GM12878 (cell line): Measurements from ENCODE around the gene TGFBR3.

ENCODE experiments used
- CBFB ChIP-seq: IDR thresholded peaks from 2 replicates; pipeline ENCODE4 v1.6.1; 2016; ENCODE audit warnings: antibody characterized with exemption, low read depth
- CREB1 ChIP-seq: IDR thresholded peaks from 2 replicates; pipeline ENCODE4 v1.6.1; 2012; ENCODE audit warnings: low read depth, mild to moderate bottlenecking, inconsistent platforms
- EGR1 ChIP-seq, 2 experiments: IDR thresholded peaks; 1 replicate in 1 of 2; 2 replicates in 1 of 2; pipeline ENCODE4 v1.6.1; 2011 to 2012; ENCODE audit warnings: low read depth in 2 of 2, low read length in 2 of 2, borderline replicate concordance in 1 of 2, mild to moderate bottlenecking in 1 of 2, moderate library complexity in 1 of 2
- FOS ChIP-seq: IDR thresholded peaks from 3 replicates; pipeline ENCODE4 v1.6.1; 2011; ENCODE audit warnings: borderline replicate concordance; ENCODE audit not compliant: insufficient read length; ENCODE audit errors: extremely low read depth
- MYC ChIP-seq: IDR thresholded peaks from 2 replicates; pipeline ENCODE4 v1.6.1; 2011; ENCODE audit warnings: mild to moderate bottlenecking, low read length, moderate library complexity, inconsistent platforms; ENCODE audit not compliant: insufficient read depth, insufficient replicate concordance, insufficient read length, severe bottlenecking
- SIN3A ChIP-seq: IDR thresholded peaks from 2 replicates; pipeline ENCODE4 v1.6.1; 2012; ENCODE audit warnings: low read depth, low read length, improper control_type of control experiment
- TF ChIP-seq, protein P1 (sequence below): IDR thresholded peaks from 2 replicates; pipeline ENCODE4 v1.6.1; 2011; ENCODE audit warnings: borderline replicate concordance, low read depth, mild to moderate bottlenecking, moderate library complexity, mixed read lengths, low read length; ENCODE audit not compliant: insufficient read depth; ENCODE audit errors: extremely low read length
- TF ChIP-seq, protein P2 (sequence below), 3 experiments: IDR thresholded peaks in 2 of 3; conservative IDR thresholded peaks in 1 of 3; 2 replicates each; pipeline ENCODE4 v1.5.1; 2011; ENCODE audit warnings: low read depth in 3 of 3, low read length in 3 of 3, mild to moderate bottlenecking in 3 of 3, control low read depth in 2 of 3, moderate library complexity in 2 of 3, inconsistent platforms in 1 of 3, mixed read lengths in 1 of 3; ENCODE audit not compliant: control insufficient read depth in 2 of 3, insufficient read depth in 1 of 3; ENCODE audit errors: extremely low read depth in 1 of 3
- TF ChIP-seq, protein P3 (sequence below): IDR thresholded peaks from 2 replicates; pipeline ENCODE4 v1.6.1; 2011; ENCODE audit warnings: borderline replicate concordance, low read depth, mild to moderate bottlenecking, moderate library complexity, low read length; ENCODE audit not compliant: insufficient read depth, poor library complexity, severe bottlenecking
- TF ChIP-seq, protein P4 (sequence below): IDR thresholded peaks from 2 replicates; pipeline ENCODE4 v1.6.1; 2011; ENCODE audit warnings: low read depth, mild to moderate bottlenecking, low read length, moderate library complexity, borderline replicate concordance; ENCODE audit errors: extremely low read depth

DNA sequence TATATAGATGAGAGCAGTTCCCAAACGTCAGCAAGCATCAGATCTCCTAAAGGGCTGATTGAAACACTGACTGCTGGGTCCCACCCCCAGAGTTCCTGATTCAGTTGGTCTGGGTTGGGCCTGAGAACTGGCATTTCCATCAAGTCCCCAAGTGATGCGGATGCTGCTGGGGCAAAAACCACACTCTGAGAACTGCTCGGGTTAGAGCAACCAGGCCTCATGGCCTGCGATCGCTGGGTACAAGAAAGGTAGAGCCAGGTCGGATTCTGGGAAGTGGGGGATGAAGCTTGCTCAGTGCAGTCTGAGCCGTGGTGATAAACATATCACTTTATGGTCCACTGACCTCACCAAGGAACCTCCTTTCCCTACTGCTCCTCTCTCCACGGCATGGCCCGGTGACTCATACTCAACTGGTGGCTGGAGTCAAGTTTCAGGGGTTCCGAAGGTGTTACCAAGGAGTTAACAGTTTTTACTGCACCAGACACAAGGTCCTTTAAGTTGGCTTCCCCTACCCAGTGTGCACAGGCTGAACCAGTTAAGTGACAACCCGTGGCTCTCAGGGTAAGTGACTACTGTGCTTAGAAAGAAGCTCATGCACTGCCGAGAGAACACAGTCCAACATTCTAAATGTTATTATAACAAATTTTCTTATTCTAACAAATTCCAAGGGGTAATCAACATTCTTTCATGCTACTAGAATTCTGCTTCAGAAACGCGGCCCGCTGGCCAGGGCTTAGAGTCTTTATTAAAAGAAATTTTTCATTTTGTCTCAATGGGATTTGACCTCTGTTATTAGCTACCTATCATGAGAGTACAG is 153.5 kb downstream of the TGFBR3 start:
- TF ChIP-seq MYC (no peak), EGR1 (IDR thresholded peaks at IDR 0.05; ENCODE audit: borderline replicate concordance in 1 of 2, low read depth in 2 of 2, low read length in 2 of 2) (no peak), FOS (no peak), SIN3A (no peak), CBFB (no peak), CREB1 (no peak)
- TF ChIP-seq, protein P1, sequence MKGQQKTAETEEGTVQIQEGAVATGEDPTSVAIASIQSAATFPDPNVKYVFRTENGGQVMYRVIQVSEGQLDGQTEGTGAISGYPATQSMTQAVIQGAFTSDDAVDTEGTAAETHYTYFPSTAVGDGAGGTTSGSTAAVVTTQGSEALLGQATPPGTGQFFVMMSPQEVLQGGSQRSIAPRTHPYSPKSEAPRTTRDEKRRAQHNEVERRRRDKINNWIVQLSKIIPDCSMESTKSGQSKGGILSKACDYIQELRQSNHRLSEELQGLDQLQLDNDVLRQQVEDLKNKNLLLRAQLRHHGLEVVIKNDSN, result no peak
- TF ChIP-seq, protein P2, sequence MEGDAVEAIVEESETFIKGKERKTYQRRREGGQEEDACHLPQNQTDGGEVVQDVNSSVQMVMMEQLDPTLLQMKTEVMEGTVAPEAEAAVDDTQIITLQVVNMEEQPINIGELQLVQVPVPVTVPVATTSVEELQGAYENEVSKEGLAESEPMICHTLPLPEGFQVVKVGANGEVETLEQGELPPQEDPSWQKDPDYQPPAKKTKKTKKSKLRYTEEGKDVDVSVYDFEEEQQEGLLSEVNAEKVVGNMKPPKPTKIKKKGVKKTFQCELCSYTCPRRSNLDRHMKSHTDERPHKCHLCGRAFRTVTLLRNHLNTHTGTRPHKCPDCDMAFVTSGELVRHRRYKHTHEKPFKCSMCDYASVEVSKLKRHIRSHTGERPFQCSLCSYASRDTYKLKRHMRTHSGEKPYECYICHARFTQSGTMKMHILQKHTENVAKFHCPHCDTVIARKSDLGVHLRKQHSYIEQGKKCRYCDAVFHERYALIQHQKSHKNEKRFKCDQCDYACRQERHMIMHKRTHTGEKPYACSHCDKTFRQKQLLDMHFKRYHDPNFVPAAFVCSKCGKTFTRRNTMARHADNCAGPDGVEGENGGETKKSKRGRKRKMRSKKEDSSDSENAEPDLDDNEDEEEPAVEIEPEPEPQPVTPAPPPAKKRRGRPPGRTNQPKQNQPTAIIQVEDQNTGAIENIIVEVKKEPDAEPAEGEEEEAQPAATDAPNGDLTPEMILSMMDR (IDR thresholded peaks at IDR 0.05 in 2 of 3, conservative IDR thresholded peaks at IDR 0.05 in 1 of 3; ENCODE audit: control insufficient read depth in 2 of 3, extremely low read depth in 1 of 3, insufficient read depth in 1 of 3, low read depth in 3 of 3, low read length in 3 of 3), result no peak
- TF ChIP-seq, protein P3, sequence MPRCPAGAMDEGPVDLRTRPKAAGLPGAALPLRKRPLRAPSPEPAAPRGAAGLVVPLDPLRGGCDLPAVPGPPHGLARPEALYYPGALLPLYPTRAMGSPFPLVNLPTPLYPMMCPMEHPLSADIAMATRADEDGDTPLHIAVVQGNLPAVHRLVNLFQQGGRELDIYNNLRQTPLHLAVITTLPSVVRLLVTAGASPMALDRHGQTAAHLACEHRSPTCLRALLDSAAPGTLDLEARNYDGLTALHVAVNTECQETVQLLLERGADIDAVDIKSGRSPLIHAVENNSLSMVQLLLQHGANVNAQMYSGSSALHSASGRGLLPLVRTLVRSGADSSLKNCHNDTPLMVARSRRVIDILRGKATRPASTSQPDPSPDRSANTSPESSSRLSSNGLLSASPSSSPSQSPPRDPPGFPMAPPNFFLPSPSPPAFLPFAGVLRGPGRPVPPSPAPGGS, result no peak
- TF ChIP-seq, protein P4, sequence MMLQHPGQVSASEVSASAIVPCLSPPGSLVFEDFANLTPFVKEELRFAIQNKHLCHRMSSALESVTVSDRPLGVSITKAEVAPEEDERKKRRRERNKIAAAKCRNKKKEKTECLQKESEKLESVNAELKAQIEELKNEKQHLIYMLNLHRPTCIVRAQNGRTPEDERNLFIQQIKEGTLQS, result no peak
